ENCODE measurements around the gene PUM1.

DNA sequence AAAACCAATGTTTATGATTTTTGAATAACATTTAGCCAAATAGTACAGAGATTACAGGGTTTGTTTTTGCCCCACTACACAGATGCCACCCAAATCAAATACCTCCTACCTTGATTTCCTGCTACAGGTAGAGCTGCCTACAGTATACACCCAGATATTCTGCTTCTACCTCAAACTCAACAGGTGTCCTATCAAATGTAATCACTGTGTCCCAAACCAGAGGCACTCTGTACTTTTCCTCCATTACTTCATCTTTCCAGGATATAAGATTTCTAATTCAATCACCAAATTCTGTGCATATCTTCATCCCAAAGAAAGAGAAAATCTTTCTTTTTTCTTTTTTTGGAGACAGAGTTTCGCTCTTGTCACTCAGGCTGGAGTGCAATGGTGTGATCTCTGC, 9.6 kb downstream of the PUM1 start:
- TF ChIP-seq, protein P1, sequence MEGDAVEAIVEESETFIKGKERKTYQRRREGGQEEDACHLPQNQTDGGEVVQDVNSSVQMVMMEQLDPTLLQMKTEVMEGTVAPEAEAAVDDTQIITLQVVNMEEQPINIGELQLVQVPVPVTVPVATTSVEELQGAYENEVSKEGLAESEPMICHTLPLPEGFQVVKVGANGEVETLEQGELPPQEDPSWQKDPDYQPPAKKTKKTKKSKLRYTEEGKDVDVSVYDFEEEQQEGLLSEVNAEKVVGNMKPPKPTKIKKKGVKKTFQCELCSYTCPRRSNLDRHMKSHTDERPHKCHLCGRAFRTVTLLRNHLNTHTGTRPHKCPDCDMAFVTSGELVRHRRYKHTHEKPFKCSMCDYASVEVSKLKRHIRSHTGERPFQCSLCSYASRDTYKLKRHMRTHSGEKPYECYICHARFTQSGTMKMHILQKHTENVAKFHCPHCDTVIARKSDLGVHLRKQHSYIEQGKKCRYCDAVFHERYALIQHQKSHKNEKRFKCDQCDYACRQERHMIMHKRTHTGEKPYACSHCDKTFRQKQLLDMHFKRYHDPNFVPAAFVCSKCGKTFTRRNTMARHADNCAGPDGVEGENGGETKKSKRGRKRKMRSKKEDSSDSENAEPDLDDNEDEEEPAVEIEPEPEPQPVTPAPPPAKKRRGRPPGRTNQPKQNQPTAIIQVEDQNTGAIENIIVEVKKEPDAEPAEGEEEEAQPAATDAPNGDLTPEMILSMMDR (conservative IDR thresholded peaks at IDR 0.05; ENCODE audit: low read depth, low read length): no peak
- TF ChIP-seq, protein P2, sequence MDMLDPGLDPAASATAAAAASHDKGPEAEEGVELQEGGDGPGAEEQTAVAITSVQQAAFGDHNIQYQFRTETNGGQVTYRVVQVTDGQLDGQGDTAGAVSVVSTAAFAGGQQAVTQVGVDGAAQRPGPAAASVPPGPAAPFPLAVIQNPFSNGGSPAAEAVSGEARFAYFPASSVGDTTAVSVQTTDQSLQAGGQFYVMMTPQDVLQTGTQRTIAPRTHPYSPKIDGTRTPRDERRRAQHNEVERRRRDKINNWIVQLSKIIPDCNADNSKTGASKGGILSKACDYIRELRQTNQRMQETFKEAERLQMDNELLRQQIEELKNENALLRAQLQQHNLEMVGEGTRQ (IDR thresholded peaks at IDR 0.05; ENCODE audit: low read depth, low read length): no peak
- TF ChIP-seq RAD21 (IDR thresholded peaks at IDR 0.05; ENCODE audit: low read length) (no peak), MAFK (IDR thresholded peaks at IDR 0.05; ENCODE audit: low read depth, low read length) (no peak), POLR2A (IDR thresholded peaks at IDR 0.05; ENCODE audit: low read depth, low read length) (no peak), BHLHE40 (IDR thresholded peaks at IDR 0.05; ENCODE audit: low read depth, low read length) (no peak), ELK1 (IDR thresholded peaks at IDR 0.05; ENCODE audit: borderline replicate concordance, low read depth, low read length) (no peak), MXI1 (IDR thresholded peaks at IDR 0.05; ENCODE audit: borderline replicate concordance, low read depth, low read length) (no peak), SMC3 (IDR thresholded peaks at IDR 0.05; ENCODE audit: low read depth, low read length) (no peak), RFX5 (IDR thresholded peaks at IDR 0.05; ENCODE audit: low read depth, low read length) (no peak), RCOR1 (IDR thresholded peaks at IDR 0.05; ENCODE audit: insufficient replicate concordance, low read length) (no peak)

All from IMR-90 (cell line).